Measurements from ENCODE around the gene STMN3.
A peak's percentile ranks its signal among the peaks of the same experiment; 100 is the strongest.
"Not testable (repeated sequence)": the region's sequence is repeated elsewhere in the genome, so short reads cannot be mapped to it uniquely, and the experiment has no call there.

Gene STMN3

DNA sequence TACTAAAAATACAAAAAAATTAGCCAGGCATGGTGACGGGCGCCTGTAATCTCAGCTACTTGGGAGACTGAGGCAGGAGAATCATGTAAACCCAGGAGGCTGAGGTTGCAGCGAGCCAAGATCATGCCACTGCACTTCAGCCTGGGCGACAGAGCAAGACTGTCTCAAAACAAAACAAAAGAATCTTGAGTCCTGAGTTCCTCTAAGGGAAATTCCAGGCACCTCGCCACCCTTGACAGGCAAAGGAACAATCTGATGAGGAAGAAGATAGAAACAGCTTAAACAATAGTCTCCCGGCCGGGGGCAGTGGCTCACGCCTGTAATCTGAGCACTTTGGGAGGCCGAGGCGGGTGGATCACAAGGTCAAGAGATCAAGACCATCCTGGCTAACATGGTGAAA, 21.8 kb downstream of the STMN3 start:
- DNase-seq, result not testable (repeated sequence)

- not testable (repeated sequence) for DNase-seq
These were observed 22.3 kb downstream of the STMN3 start for GRCh38 chr20:63630956-63631355.

DNA sequence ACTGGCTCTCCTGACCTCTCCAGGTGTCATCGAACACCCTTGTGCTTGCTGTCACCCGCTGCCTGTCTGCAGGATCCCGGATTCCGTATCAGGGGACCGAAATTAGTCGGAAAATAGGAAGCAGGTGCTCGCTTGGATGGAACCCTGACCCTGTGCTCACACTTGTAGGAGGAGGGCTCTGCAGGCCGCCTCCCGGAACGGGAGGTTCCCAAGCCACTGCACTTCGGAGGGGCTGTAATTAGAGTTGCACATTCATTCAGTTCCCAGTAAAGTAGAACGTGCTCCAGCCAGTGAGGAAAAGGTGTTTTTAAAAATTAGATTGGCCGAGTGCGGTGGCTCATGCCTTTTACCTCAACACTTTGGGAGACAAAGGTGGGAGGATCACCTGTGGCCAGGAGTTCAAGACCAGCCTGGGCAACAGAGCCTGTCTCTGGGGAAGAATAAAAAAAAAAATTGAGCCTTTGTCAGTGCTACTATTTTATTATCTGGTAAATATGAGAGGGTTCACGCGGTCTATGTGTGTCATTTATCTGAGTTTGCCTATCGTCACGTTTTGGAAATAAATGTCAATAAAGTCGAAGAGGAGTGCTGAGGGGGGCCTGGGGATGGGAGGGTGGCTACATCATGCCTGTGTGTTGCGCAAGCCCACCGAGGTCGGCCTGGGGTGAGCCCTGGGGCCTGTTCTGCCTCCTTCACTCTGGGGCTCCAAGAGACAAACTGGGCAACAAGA, 24.8 kb downstream of the STMN3 start:
- peak; percentile 77 to 81 for DNase-seq

DNA sequence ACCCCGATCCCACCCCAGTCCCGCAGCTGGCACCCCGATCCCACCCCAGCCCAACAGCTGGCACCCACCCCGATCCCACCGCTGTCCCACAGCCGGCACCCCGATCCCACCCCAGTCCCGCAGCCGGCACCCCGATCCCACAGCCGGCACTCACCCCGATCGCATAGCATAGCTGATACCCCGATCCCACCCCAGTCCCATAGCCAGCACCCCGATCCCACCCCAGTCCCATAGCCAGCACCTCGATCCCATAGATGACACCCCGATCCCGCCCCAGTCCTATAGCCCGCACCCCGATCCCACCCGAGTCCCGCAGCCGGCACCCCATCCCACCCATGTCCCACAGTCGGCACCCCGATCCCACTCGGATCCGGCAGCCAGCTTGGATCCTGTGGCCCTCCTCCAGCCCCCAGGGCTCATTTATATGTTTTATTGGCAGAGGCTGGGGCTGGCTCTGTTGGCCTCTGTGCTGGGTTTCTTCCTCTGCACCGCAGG, 25.4 kb downstream of the STMN3 start:
- no peak for DNase-seq

DNA sequence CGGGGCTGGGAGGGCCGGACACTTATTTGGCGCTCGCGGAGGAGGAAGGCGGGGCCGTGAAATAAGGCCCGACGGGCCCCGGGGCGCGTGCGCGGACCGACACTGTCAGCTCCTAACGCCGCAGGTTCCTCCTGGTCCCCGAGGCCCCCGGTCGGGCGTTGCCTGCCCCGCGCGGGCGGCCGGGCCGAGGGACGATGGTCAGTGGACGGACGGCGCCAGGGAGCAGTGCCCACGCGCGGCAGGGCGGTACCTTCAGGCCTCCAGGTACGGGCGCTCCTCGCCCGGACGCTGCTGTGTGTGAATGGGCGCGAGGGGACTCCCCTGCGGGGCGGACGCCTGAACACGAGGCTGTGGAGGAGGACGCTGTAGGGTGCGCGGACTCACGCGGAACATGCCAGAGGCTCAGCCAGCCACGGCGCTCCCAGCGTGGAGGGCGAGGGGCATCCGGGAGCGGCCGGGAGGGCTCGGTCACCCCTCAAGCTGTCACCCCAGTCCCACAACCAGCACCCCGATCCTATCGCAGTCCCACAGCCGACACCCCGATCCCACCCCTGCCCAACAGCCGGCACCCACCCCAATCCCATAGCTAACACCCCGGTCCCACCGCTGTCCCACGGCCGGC, 26.0 kb downstream of the STMN3 start:
- DNase-seq, result peak; percentile 91 to 93

GRCh38 chr20:63626424-63627128, 26.6 kb downstream of the STMN3 start, which contains the start of gene GMEB2:
TSS of gene GMEB2 (minus strand) at chr20:63627101. CDS start at chr20:63619397, 7,704 bp downstream.
- DNase-seq, result peak; percentile 73 to 74

DNA sequence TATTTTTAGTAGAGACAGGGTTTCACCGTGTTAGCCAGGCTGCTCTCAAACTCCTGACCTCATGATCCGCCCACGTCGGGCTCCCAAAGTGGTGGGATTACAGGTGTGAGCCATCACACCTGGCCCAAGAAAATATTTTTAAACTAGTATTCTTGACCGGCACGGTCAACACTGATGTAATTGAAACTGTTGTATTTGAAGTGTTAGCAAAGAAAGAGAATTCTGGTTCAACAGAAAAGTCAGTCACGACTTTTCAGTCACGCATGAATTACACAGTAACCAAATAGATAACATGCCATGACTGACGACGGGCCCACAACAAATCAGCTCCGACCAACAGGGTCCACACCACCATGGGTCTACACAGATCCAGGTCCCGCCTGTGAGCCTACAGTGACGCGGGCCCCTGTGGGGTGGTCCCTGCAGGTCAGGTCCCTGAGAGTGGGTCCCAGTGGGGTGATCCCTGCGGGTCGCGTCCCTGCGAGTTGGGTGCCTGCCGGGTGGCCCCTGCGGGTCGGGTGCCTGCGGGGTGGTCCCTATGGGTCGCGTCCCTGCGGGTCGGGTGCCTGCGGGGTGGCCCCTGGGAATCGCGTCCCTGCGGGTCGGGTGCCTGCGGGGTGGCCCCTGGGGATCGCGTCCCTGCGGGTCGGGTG, 27.3 kb downstream of the STMN3 start:
- peak in 1 of 2 experiments; percentile 38 for DNase-seq

GRCh38 chr20:63624486-63624885, 28.7 kb downstream of the STMN3 start:
- DNase-seq, result no peak

DNA sequence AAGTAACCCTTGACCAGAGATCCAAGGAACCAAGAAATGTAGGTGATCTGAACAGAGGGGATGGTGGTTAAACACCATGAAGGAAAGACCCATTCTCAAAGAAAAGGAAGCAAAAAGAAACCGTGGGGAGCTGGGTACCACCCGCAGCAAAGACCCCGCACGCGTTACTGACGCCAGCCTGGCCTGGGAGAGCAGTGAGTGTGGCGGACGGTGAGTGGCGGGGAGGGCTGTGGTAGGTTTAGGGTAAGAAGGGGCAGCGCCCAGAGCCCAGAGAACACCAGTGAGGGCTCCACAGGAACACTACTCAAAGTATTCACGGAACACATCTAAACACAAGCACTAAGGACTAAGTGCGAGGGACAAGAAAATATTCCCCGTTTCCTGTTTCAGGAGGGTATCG, 30.5 kb downstream of the STMN3 start:
- no peak for DNase-seq

DNA sequence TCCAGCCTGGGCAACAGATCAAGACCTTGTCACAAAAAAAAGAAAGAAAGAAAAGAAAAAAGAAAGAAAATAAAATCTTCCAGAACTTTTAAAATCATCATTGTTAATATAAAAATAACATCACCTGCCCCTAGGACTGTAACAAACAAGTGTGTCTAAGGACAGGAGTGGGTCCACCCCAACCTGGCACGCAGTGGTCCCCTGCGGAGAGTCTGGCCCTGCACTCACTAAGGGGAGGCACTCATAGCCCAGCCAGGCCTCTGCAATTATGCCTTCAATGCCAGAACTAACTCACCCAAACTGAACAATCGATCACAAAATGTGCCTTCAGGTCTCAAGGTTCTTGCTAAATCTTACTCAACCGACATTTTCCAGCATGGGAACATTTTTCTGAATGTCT, 31.1 kb downstream of the STMN3 start:
- DNase-seq, result no peak

GRCh38 chr20:63620991-63621390, 32.2 kb downstream of the STMN3 start:
- DNase-seq, result no peak

DNA sequence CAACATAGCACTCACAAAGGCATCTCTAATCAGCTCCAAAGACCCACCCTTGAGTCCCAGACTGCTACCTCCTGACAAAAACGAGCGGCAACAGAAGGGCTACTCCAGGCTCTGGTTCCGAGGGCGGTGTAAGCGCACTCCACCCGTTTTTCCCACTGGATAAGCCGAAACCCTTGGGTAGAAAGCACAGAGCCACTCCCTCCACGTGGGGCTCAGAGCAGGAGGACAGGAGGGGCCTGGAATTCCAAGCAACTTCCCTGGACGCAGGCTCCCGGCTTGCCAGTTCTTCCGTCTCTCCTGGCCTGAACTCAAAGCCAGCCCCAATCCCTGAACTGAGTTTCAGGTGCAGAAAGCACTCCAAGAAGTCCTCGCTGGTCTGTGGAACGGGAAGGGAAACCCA, 33.7 kb downstream of the STMN3 start:
- no peak for DNase-seq

- DNase-seq, result no peak
These were observed 34.1 kb downstream of the STMN3 start for GRCh38 chr20:63619086-63619485.

DNA sequence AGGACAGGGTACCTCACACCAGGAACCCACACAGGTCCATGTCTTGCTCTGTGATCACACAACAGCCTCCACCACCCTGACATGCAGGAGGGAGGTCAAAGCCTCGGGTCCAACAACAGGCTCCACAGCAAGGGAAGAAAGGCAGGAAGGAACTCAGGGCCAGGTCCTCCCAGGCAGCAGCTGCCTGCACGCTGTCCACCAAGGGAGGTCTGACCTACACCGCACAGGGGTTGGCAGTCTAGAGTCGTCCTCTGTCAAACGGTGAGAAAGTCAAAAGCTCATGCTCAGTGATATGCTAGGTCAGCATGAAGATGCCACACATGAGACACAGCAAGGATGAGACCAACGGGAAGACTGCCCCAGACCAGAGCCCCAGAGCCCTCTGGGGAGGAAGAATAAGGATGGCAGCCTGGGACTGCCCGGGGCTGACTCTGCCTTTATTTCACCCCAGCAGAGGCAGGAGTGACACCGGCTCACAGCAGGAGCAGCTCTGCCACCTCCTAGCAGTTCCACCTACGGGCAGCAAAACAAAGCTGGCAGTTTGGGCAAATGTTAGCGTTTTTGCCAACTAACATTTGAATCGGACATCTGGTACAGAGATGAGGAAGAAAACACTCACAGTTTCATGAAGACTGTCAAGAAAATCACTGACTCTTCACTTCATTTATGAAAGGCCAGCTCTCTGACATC, 34.8 kb downstream of the STMN3 start:
- DNase-seq, result no peak

- no peak for DNase-seq
These were observed 35.4 kb downstream of the STMN3 start for GRCh38 chr20:63617876-63618265.

DNA sequence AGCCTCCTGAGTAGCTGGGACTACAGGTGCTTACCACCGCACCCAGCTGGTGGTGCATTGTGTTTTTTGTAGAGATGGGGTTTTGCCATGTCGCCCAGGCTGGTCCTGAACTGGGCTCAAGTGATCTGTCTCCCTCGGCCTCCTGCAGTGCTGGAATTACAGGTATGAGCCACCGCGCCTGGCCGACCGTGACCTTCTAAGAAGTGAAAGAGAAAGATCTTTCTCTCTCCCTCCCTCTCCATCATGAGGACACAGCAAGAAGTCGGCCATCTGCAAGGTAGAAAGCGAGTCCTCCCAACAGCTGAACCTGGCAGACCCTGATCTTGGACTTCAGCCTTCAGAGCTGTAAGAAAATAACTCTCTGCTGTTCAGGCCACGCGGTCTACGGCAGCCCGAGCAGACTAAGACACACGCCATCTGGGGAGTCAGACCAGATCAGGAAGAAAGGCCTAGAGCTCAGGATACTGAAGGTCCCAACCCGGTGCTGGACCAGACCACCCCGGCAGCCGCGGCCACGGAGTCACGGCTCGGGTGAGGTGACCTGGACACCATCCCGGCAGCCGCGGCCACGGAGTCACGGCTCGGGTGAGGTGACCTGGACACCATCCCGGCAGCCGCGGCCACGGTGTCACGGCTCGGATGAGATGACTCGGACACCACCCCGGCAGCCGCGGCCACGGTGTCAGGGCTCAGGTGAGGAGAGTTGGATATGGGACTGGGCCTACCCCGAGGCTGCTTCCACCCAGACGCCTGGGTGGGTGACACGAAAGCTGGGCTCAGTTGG, 35.9 kb downstream of the STMN3 start:
- DNase-seq, result no peak

DNA sequence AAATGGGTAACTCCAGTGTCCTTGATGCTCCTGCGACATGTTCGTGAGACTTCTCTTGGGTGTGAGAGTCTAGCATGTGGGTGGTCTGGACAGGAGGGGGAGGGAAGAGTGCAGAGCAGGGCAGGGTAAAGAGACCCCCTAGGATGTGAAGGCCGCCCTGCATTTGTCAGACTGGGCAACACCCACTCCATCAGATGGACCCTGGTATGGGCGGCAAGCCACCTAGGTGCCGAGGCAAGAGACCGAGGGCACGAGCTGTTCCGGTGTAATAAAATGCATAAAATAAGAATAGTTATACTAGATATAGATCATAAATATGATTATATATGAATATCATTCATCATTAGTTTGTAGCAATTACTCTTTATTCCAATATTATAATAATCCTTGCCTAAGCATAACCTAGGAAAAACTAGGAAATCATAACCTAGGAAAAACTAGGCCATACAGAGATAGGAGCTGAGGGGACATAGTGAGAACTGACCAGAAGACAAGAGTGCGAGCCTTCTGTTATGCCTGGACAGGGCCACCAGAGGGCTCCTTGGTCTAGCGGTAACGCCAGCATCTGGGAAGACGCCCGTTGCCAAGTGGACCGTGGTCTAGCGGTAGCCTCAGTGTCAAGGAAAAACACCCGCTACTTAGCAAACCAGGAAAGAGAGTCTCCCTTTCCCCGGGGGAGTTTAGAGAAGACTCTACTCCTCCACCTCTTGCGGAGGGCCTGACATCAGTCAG, 39.2 kb downstream of the STMN3 start:
- DNase-seq, result not testable (repeated sequence)

DNA sequence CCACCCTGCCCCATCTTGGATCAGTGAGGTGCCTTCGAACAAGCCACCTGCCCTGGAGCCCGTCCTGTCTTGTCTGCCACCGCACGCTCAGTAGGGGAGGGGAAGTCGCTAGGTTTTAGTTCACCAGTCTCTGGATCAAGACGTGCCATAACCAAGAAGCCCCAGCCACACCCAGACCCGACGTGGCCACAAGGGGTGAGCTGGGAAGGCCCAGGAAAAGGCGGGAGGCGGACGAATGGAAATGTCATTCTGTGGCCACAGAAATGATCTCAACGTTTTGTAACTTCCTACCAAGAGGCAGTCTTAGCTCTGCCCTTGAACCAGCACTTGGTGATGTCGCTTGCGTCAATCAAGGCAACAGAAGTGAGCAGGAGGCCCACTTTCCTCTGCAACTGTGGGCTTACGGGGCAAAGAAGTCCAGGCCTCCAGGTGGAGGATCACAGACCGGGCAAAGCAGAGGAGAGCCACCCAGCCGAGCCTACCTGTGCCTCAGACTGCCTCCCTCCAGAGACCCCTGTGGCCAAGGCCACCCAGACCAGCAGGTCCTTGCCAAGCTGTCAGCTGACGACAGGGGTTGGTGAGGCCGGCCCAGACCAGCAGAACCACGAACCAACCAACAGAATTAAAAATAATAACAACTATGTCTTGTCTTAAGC, 40.8 kb downstream of the STMN3 start:
- DNase-seq, result no peak

- no peak for DNase-seq
These were observed 41.6 kb downstream of the STMN3 start for GRCh38 chr20:63611646-63612045.
